ENCODE data around the gene NRSN1. TPM values are rescaled to one million over a fixed set of nuclear protein-coding genes. Genes with fewer than 3 reads are reported as not detected.

NRSN1 gene
- total RNA-seq, 1 donor from 2014 or later, result not detected

GRCh38 chr6:24193364-24193763 lies 67.3 kb downstream of the NRSN1 start:
- ATAC-seq, result no peak
- no peak for DNase-seq (ENCODE audit: missing footprints)
- intact Hi-C loops (cut with DNase I), result no loop called here

GRCh38 chr6:24194978-24195700 lies 69.1 kb downstream of the NRSN1 start:
- intact Hi-C loops (cut with DNase I), result no loop called here
- ATAC-seq (no peak), DNase-seq (ENCODE audit: missing footprints) (no peak)

GRCh38 chr6:24195836-24196597 lies 70.0 kb downstream of the NRSN1 start:
- ATAC-seq, result no peak
- intact Hi-C loops (cut with DNase I), result no loop called here

More at GRCh38 chr6:24195836-24196597, 70.0 kb downstream of the NRSN1 start:
- no peak for DNase-seq (ENCODE audit: missing footprints)

Other genes starting within 250 kb of the NRSN1 start
- gene DCDC2, start 231.8 kb downstream of the NRSN1 start, total RNA-seq, result not detected

All from Right ventricle myocardium inferior (tissue), 1 donor.